AG04449 (cell line): Measurements from ENCODE around the gene PCCA.

ENCODE experiments used
- CTCF ChIA-PET: fragments of 350-600 bp; formaldehyde crosslinking; extraction: SDS; loops from one replicate; lab custom pipeline; 2021; ENCODE audit warnings: antibody characterized with exemption; lab: Yijun Ruan, JAX
- POLR2A ChIA-PET: fragments of 400-600, 350-600 bp; formaldehyde crosslinking; extraction: SDS; loops from one replicate; lab custom pipeline; 2020; ENCODE audit warnings: antibody characterized with exemption, inconsistent platforms; lab: Yijun Ruan, JAX
- DNase-seq: peaks from one replicate; pipeline ENCODE4 v3.0.0-alpha.2; 2010; ENCODE audit warnings: low read depth, low spot score
- H3K4me3 ChIP-seq: 2 replicates; pipeline ENCODE4 v1.5.1; 2011; ENCODE audit warnings: low read depth, mild to moderate bottlenecking, control low read depth, low read length
- TF ChIP-seq, protein P1 (sequence below): IDR thresholded peaks from one replicate; pipeline ENCODE4 v1.5.1; 2011; ENCODE audit warnings: mild to moderate bottlenecking, moderate library complexity, low read length, control low read depth, inconsistent platforms; ENCODE audit not compliant: insufficient read depth; ENCODE audit errors: missing control alignments

Gene PCCA

GRCh38 chr13:100398360-100398759 lies 309.5 kb downstream of the PCCA start:
- H3K4me3 ChIP-seq, result no peak overlapping the region
- TF ChIP-seq, protein P1, sequence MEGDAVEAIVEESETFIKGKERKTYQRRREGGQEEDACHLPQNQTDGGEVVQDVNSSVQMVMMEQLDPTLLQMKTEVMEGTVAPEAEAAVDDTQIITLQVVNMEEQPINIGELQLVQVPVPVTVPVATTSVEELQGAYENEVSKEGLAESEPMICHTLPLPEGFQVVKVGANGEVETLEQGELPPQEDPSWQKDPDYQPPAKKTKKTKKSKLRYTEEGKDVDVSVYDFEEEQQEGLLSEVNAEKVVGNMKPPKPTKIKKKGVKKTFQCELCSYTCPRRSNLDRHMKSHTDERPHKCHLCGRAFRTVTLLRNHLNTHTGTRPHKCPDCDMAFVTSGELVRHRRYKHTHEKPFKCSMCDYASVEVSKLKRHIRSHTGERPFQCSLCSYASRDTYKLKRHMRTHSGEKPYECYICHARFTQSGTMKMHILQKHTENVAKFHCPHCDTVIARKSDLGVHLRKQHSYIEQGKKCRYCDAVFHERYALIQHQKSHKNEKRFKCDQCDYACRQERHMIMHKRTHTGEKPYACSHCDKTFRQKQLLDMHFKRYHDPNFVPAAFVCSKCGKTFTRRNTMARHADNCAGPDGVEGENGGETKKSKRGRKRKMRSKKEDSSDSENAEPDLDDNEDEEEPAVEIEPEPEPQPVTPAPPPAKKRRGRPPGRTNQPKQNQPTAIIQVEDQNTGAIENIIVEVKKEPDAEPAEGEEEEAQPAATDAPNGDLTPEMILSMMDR, result no peak
- ChIA-PET POLR2A (no interaction called here), CTCF (no interaction called here)
- DNase-seq, result no peak

DNA sequence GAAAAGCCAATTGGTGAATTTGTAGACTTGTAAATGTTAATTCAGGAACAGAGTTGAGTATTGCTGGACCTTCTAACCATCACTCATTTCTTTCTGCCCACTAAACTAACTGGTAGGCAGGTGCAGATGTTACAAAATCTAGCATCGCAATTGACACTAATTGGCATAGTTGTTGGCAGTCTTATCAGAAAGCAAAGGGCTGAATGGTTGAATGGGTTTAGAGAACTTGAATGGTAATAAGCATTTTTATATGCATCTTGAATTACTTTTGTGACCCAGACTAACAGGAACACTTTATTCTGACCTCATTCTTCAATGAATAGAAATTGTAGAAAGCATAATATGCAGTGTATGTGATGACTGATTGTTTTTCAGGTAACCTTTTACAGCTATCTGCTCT lies 310.6 kb downstream of the PCCA start:
- TF ChIP-seq, protein P1, result no peak
- ChIA-PET CTCF (no interaction called here), POLR2A (no interaction called here)

GRCh38 chr13:100403675-100404074 lies 314.8 kb downstream of the PCCA start:
- DNase-seq, result no peak
- TF ChIP-seq, protein P1, result no peak
- H3K4me3 ChIP-seq, result no peak overlapping the region
- CTCF ChIA-PET, result no interaction called here
- POLR2A ChIA-PET, result no interaction called here

More for the DNA sequence above, 310.6 kb downstream of the PCCA start:
- no peak for DNase-seq
- no peak overlapping the region for H3K4me3 ChIP-seq

GRCh38 chr13:100409132-100409531 lies 320.2 kb downstream of the PCCA start:
- no peak for DNase-seq
- no peak overlapping the region for H3K4me3 ChIP-seq
- ChIA-PET CTCF (no interaction called here), POLR2A (no interaction called here)
- TF ChIP-seq, protein P1, result no peak

GRCh38 chr13:100423375-100423774 lies 334.5 kb downstream of the PCCA start:
- H3K4me3 ChIP-seq, result no peak overlapping the region
- ChIA-PET POLR2A (no interaction called here), CTCF (no interaction called here)
- no peak for DNase-seq
- TF ChIP-seq, protein P1, result no peak

GRCh38 chr13:100428986-100429385 lies 340.1 kb downstream of the PCCA start:
- TF ChIP-seq, protein P1, result no peak
- CTCF ChIA-PET, result no interaction called here
- no peak for DNase-seq
- POLR2A ChIA-PET, result no interaction called here
- no peak overlapping the region for H3K4me3 ChIP-seq
